H1 (cell line): ENCODE data around the gene CYP4A11. TPM values are rescaled to one million over a fixed set of nuclear protein-coding genes. Genes with fewer than 3 reads are reported as not detected.
"Not testable (repeated sequence)": the region's sequence is repeated elsewhere in the genome, so short reads cannot be mapped to it uniquely, and the experiment has no call there.

Experiments
- CTCF ChIA-PET: fragments of 300-600 bp; sonication (Branson Sonifier 250); formaldehyde crosslinking; loops from one replicate; lab custom pipeline; 2021; ENCODE audit not compliant: partially characterized antibody; lab: Charles Lee
- POLR2A ChIA-PET: fragments of 300-600 bp; sonication (Branson Sonifier 250); formaldehyde crosslinking; loops from one replicate; lab custom pipeline; 2021; ENCODE audit warnings: inconsistent platforms; ENCODE audit not compliant: partially characterized antibody; lab: Charles Lee
- DNase-seq, 2 experiments: peaks; one replicate each; pipeline versions ENCODE4 v3.0.0 to v3.0.0-alpha.2; 2010 to 2022; ENCODE audit warnings: low spot score in 2 of 2, low read depth in 1 of 2, mixed read lengths in 1 of 2
- FAIRE-seq: peaks from 2 replicates; lab custom pipeline; 2011; peaks lifted over from hg19 to GRCh38; lab: Jason Lieb, UNC
- H2AFZ ChIP-seq: 2 replicates; pipeline ENCODE4 v1.8.1; 2012; ENCODE audit warnings: low read length, inconsistent platforms
- H2AK5ac ChIP-seq: 2 replicates; pipeline ENCODE4 v1.6.1; 2013; ENCODE audit warnings: low read depth, low read length
- H2BK120ac ChIP-seq: replicated peaks from 2 replicates; pipeline ENCODE3; 2013; ENCODE audit warnings: low read depth, low read length, inconsistent platforms
- H2BK12ac ChIP-seq: 2 replicates; pipeline ENCODE4 v1.6.1; 2013; ENCODE audit warnings: low read depth, low read length
- H2BK15ac ChIP-seq: 2 replicates; pipeline ENCODE4 v1.6.1; 2013; ENCODE audit warnings: low read length
- H2BK20ac ChIP-seq: 2 replicates; pipeline ENCODE4 v1.6.1; 2013; ENCODE audit warnings: low read length
- H2BK5ac ChIP-seq: 2 replicates; pipeline ENCODE4 v1.6.1; 2013; ENCODE audit warnings: low read depth, low read length
- H3K14ac ChIP-seq: 2 replicates; pipeline ENCODE4 v1.6.1; 2013; ENCODE audit warnings: inconsistent platforms; ENCODE audit not compliant: insufficient read length
- H3K18ac ChIP-seq: 2 replicates; pipeline ENCODE4 v1.6.1; 2013; ENCODE audit warnings: low read length; ENCODE audit errors: extremely low read depth
- H3K23ac ChIP-seq: 2 replicates; pipeline ENCODE4 v1.6.1; 2013; ENCODE audit warnings: inconsistent platforms; ENCODE audit not compliant: insufficient read length
- H3K23me2 ChIP-seq: 2 replicates; pipeline ENCODE4 v1.6.1; 2013; ENCODE audit warnings: low read depth, low read length
- H3K27ac ChIP-seq: 2 replicates; pipeline ENCODE4 v1.6.1; 2011; ENCODE audit warnings: low read depth, low read length, inconsistent platforms
- H3K27me3 ChIP-seq, 4 experiments: replicated peaks in 1 of 4; 1 replicate in 1 of 4; 2 replicates in 3 of 4; pipeline versions ENCODE4 v1.6.1 to v1.8.1; 2011 to 2013; ENCODE audit warnings: low read length in 3 of 4, mild to moderate bottlenecking in 3 of 4, inconsistent platforms in 2 of 4, mixed read lengths in 2 of 4, moderate library complexity in 1 of 4; ENCODE audit not compliant: control insufficient read depth in 3 of 4, insufficient read depth in 3 of 4; ENCODE audit errors: extremely low read depth in 1 of 4
- H3K36me3 ChIP-seq, 4 experiments: 2 replicates each; pipeline versions ENCODE4 v1.6.1 to v1.8.1; 2011 to 2013; ENCODE audit warnings: mild to moderate bottlenecking in 4 of 4, low read length in 3 of 4, moderate library complexity in 2 of 4, control low read depth in 1 of 4, inconsistent platforms in 1 of 4; ENCODE audit not compliant: insufficient read depth in 4 of 4, control insufficient read depth in 2 of 4
- H3K4ac ChIP-seq: replicated peaks from 2 replicates; pipeline ENCODE3; 2013; ENCODE audit warnings: low read length, low read depth, mixed read lengths, inconsistent platforms; ENCODE audit not compliant: insufficient read length
- H3K4me1 ChIP-seq, 4 experiments: replicated peaks in 1 of 4; 1 replicate in 1 of 4; 2 replicates in 3 of 4; pipeline versions ENCODE4 v1.6.1 to v1.8.1; 2011 to 2013; ENCODE audit warnings: low read length in 3 of 4, inconsistent platforms in 2 of 4, mixed read lengths in 1 of 4; ENCODE audit not compliant: insufficient read depth in 4 of 4, control insufficient read depth in 3 of 4
- H3K4me2 ChIP-seq, 2 experiments: 2 replicates each; pipeline versions ENCODE4 v1.6.1 to v1.8.1; 2011 to 2013; ENCODE audit warnings: low read depth in 2 of 2, low read length in 2 of 2, control low read depth in 1 of 2, inconsistent platforms in 1 of 2, mild to moderate bottlenecking in 1 of 2; ENCODE audit not compliant: insufficient read depth in 1 of 2
- H3K4me3 ChIP-seq, 4 experiments: fragments of 200-600, 300-600 bp in 1 of 4; sonication (generic), shearing (Covaris generic), sonication (Bioruptor Twin) in 1 of 4; 2 replicates each; pipeline versions ENCODE4 v1.5.1 to v1.8.1; 2011 to 2016; ENCODE audit warnings: low read length in 4 of 4, low read depth in 3 of 4, control low read depth in 2 of 4, inconsistent platforms in 2 of 4, mild to moderate bottlenecking in 2 of 4, mixed read lengths in 1 of 4, moderate library complexity in 1 of 4; ENCODE audit not compliant: insufficient read depth in 2 of 4; ENCODE audit errors: extremely low read depth in 1 of 4
- H3K56ac ChIP-seq: replicated peaks from 2 replicates; pipeline ENCODE3; 2013; ENCODE audit warnings: low read depth, mild to moderate bottlenecking, mixed read lengths, low read length, inconsistent platforms; ENCODE audit not compliant: insufficient read length
- H3K79me1 ChIP-seq: 2 replicates; pipeline ENCODE4 v1.6.1; 2013; ENCODE audit warnings: low read depth, low read length, control low read depth
- H3K79me2 ChIP-seq, 2 experiments: 2 replicates each; pipeline versions ENCODE4 v1.6.1 to v1.8.1; 2012 to 2013; ENCODE audit warnings: low read length in 2 of 2, mild to moderate bottlenecking in 2 of 2, inconsistent platforms in 1 of 2; ENCODE audit not compliant: insufficient read depth in 2 of 2, control insufficient read depth in 1 of 2
- H3K9ac ChIP-seq, 4 experiments: replicated peaks in 1 of 4; 1 replicate in 1 of 4; 2 replicates in 3 of 4; pipeline versions ENCODE4 v1.6.1 to v1.8.1; 2011 to 2013; ENCODE audit warnings: low read depth in 3 of 4, low read length in 3 of 4, control low read depth in 2 of 4, mild to moderate bottlenecking in 2 of 4, moderate library complexity in 2 of 4, inconsistent platforms in 1 of 4; ENCODE audit errors: extremely low read depth in 1 of 4
- H3K9me3 ChIP-seq, 2 experiments: 2 replicates each; pipeline versions ENCODE4 v1.6.1 to v1.8.1; 2012 to 2013; ENCODE audit warnings: mild to moderate bottlenecking in 2 of 2, moderate library complexity in 2 of 2, control low read depth in 1 of 2, inconsistent platforms in 1 of 2, low read depth in 1 of 2, low read length in 1 of 2, mixed read lengths in 1 of 2; ENCODE audit not compliant: insufficient read depth in 2 of 2
- H4K20me1 ChIP-seq, 2 experiments: replicated peaks in 1 of 2; 2 replicates each; pipeline versions ENCODE3 to v1.8.1; 2011 to 2013; ENCODE audit warnings: inconsistent platforms in 2 of 2, low read length in 2 of 2, mild to moderate bottlenecking in 1 of 2; ENCODE audit not compliant: insufficient read depth in 2 of 2, control insufficient read depth in 1 of 2
- H4K5ac ChIP-seq: 2 replicates; pipeline ENCODE4 v1.6.1; 2013; ENCODE audit warnings: low read length, low read depth, mixed read lengths, inconsistent platforms; ENCODE audit not compliant: insufficient read length
- H4K8ac ChIP-seq: 2 replicates; pipeline ENCODE4 v1.8.0; 2013; ENCODE audit warnings: mild to moderate bottlenecking, moderate library complexity, low read length, inconsistent platforms; ENCODE audit not compliant: insufficient read depth; ENCODE audit errors: extremely low read depth
- H4K91ac ChIP-seq: replicated peaks from 2 replicates; pipeline ENCODE3; 2013; ENCODE audit warnings: low read length, mixed read lengths, inconsistent platforms; ENCODE audit not compliant: insufficient read length
- ASH2L ChIP-seq: fragments of 200-600, 300-600 bp; sonication (generic); IDR thresholded peaks from one replicate; pipeline ENCODE4 v1.7.1; 2017; ENCODE audit warnings: low read length
- POLR2AphosphoS5 ChIP-seq: IDR thresholded peaks from 2 replicates; pipeline ENCODE4 v1.6.1; 2011; ENCODE audit warnings: low read depth, low read length
- WGBS, 2 experiments: shearing (Covaris generic) in 1 of 2; methylation state at CpG; one replicate each; pipeline versions ENCODE4 v1.1.6 to v1.1.7; 2013 to 2015; ENCODE audit warnings: low lambda C conversion rate in 2 of 2, mixed read lengths in 2 of 2, inconsistent platforms in 1 of 2, low coverage in 1 of 2, missing lambda C conversion rate in 1 of 2; ENCODE audit not compliant: insufficient replicate concordance in 2 of 2, insufficient coverage in 1 of 2, insufficient read length in 1 of 2; ENCODE audit errors: extremely low coverage in 1 of 2, missing lambda C conversion rate in 1 of 2; 5-methylcytosine and 5-hydroxymethylcytosine counted together
- polyA plus RNA-seq, 7 experiments: library from polyadenylated mRNA; depleted of rRNA in 3 of 7; stranded (reverse) in 5 of 7; unstranded in 2 of 7; fragments of >200 nt in 5 of 7; fragments of 200-250 nt in 2 of 7; gene quantifications; 1 replicate in 5 of 7; 2 replicates in 1 of 7; 4 replicates in 1 of 7; pipeline versions ENCODE4 v1.2.1 to v1.2.3, GENCODE V29; 2011 to 2013; ENCODE audit warnings: missing spikeins in 2 of 7, mixed read lengths in 2 of 7
- total RNA-seq: library from RNA; stranded (reverse); fragmentation: NEBNext Ultra II Directional; extraction: Animal tissue kit (Norgen Biotek cat#: 25700); gene quantifications from 2 replicates; pipeline ENCODE4 v1.2.1, GENCODE V29; 2021

The CYP4A11 gene
- total and polyA plus RNA-seq, 2 of the 8 experiments (the other 6 are each of a cell fraction or from before 2014, with no cell fraction given), result not detected

DNA sequence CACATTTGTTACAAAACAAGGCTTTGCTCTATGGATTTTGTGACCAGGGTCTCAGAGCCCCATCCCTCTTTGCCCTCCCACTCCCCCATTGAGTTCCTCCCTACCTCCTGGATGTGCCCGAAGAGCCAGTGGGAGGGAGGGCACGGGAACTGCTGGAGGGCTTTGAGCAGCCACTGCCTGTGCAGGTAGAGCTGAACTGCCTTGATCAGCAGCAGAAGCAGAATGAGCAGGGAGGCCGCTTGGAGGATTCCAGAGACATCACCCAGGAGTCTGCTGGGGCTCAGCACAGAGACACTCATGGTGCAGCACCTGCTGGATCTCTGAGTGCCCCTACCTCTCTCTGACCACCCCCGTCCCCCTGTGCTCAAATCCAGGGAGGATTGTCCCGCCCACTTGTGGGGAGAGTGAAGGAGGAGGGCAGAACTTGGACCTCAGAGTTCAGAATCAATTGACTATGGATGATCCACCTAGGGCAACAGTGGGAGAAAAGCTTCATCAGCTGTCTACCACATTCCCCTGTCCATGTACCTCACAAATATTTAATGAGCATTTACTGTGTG lies at the start of gene CYP4A11 (continued):
- TF ChIP-seq ASH2L, result no peak
- no peak for TF ChIP-seq POLR2AphosphoS5

DNA sequence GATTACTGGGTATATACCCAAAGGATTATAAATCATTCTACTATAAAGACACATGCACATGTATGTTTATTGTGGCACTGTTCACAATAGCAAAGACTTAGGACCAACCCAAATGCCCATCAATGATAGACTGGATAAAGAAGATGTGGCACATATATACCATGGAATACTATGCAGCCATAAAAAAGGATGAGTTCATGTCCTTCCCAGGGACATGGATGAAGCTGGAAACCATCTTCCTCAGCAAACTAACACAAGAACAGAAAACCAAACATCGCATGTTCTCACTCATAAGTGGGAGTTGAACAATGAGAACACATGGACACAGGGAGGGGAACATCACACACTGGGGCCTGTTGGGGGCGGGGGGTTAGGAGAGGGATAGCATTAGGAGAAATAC lies 49.3 kb upstream of the CYP4A11 start:
- H3K9me3 ChIP-seq, H3K18ac ChIP-seq, H2BK12ac ChIP-seq, H3K36me3 ChIP-seq, H4K20me1 ChIP-seq, H2BK15ac ChIP-seq, H2AFZ ChIP-seq, H2AK5ac ChIP-seq, H4K8ac ChIP-seq, H3K4me1 ChIP-seq, H3K27me3 ChIP-seq, H4K5ac ChIP-seq, H3K14ac ChIP-seq, H3K23ac ChIP-seq, H2BK20ac ChIP-seq, H4K91ac ChIP-seq, H3K56ac ChIP-seq, H3K9ac ChIP-seq, H3K4me2 ChIP-seq, H2BK120ac ChIP-seq, H3K4me3 ChIP-seq, H2BK5ac ChIP-seq, H3K23me2 ChIP-seq, H3K4ac ChIP-seq, H3K79me1 ChIP-seq, H3K79me2 ChIP-seq, H3K27ac ChIP-seq, DNase-seq, POLR2A ChIA-PET, FAIRE-seq: not testable (repeated sequence)
- CTCF ChIA-PET, result interaction anchor here (0.8 to 1.9 kb wide), 4 partner anchors 10 to 265 kb away, joined by 3 to 8 read pairs (median 6); no protein-coding TSS in a partner anchor
- WGBS, 2 experiments, result 72% methylated on average over 2 of the region's 2 CpGs; no CpG with 5 or more reads in 1 of the 2 experiments
